H1 (cell line): Measurements from ENCODE around the gene NEDD8. TPM values are rescaled to one million over a fixed set of nuclear protein-coding genes. Genes with fewer than 3 reads are reported as not detected.

Source experiments
- CTCF ChIA-PET: fragments of 300-600 bp; sonication (Branson Sonifier 250); formaldehyde crosslinking; loops from one replicate; lab custom pipeline; 2021; ENCODE audit not compliant: partially characterized antibody; lab: Charles Lee
- POLR2A ChIA-PET: fragments of 300-600 bp; sonication (Branson Sonifier 250); formaldehyde crosslinking; loops from one replicate; lab custom pipeline; 2021; ENCODE audit warnings: inconsistent platforms; ENCODE audit not compliant: partially characterized antibody; lab: Charles Lee
- DNase-seq, 2 experiments: peaks; one replicate each; pipeline versions ENCODE4 v3.0.0 to v3.0.0-alpha.2; 2010 to 2022; ENCODE audit warnings: low spot score in 2 of 2, low read depth in 1 of 2, mixed read lengths in 1 of 2
- FAIRE-seq: peaks from 2 replicates; lab custom pipeline; 2011; peaks lifted over from hg19 to GRCh38; lab: Jason Lieb, UNC
- H2AFZ ChIP-seq: 2 replicates; pipeline ENCODE4 v1.8.1; 2012; ENCODE audit warnings: low read length, inconsistent platforms
- H2AK5ac ChIP-seq: 2 replicates; pipeline ENCODE4 v1.6.1; 2013; ENCODE audit warnings: low read depth, low read length
- H2BK120ac ChIP-seq: replicated peaks from 2 replicates; pipeline ENCODE3; 2013; ENCODE audit warnings: low read depth, low read length, inconsistent platforms
- H2BK12ac ChIP-seq: 2 replicates; pipeline ENCODE4 v1.6.1; 2013; ENCODE audit warnings: low read depth, low read length
- H2BK15ac ChIP-seq: 2 replicates; pipeline ENCODE4 v1.6.1; 2013; ENCODE audit warnings: low read length
- H2BK20ac ChIP-seq: 2 replicates; pipeline ENCODE4 v1.6.1; 2013; ENCODE audit warnings: low read length
- H2BK5ac ChIP-seq: 2 replicates; pipeline ENCODE4 v1.6.1; 2013; ENCODE audit warnings: low read depth, low read length
- H3K14ac ChIP-seq: 2 replicates; pipeline ENCODE4 v1.6.1; 2013; ENCODE audit warnings: inconsistent platforms; ENCODE audit not compliant: insufficient read length
- H3K18ac ChIP-seq: 2 replicates; pipeline ENCODE4 v1.6.1; 2013; ENCODE audit warnings: low read length; ENCODE audit errors: extremely low read depth
- H3K23ac ChIP-seq: 2 replicates; pipeline ENCODE4 v1.6.1; 2013; ENCODE audit warnings: inconsistent platforms; ENCODE audit not compliant: insufficient read length
- H3K23me2 ChIP-seq: 2 replicates; pipeline ENCODE4 v1.6.1; 2013; ENCODE audit warnings: low read depth, low read length
- H3K27ac ChIP-seq: 2 replicates; pipeline ENCODE4 v1.6.1; 2011; ENCODE audit warnings: low read depth, low read length, inconsistent platforms
- H3K27me3 ChIP-seq, 4 experiments: replicated peaks in 1 of 4; 1 replicate in 1 of 4; 2 replicates in 3 of 4; pipeline versions ENCODE4 v1.6.1 to v1.8.1; 2011 to 2013; ENCODE audit warnings: low read length in 3 of 4, mild to moderate bottlenecking in 3 of 4, inconsistent platforms in 2 of 4, mixed read lengths in 2 of 4, moderate library complexity in 1 of 4; ENCODE audit not compliant: control insufficient read depth in 3 of 4, insufficient read depth in 3 of 4; ENCODE audit errors: extremely low read depth in 1 of 4
- H3K36me3 ChIP-seq, 4 experiments: 2 replicates each; pipeline versions ENCODE4 v1.6.1 to v1.8.1; 2011 to 2013; ENCODE audit warnings: mild to moderate bottlenecking in 4 of 4, low read length in 3 of 4, moderate library complexity in 2 of 4, control low read depth in 1 of 4, inconsistent platforms in 1 of 4; ENCODE audit not compliant: insufficient read depth in 4 of 4, control insufficient read depth in 2 of 4
- H3K4ac ChIP-seq: replicated peaks from 2 replicates; pipeline ENCODE3; 2013; ENCODE audit warnings: low read length, low read depth, mixed read lengths, inconsistent platforms; ENCODE audit not compliant: insufficient read length
- H3K4me1 ChIP-seq, 4 experiments: replicated peaks in 1 of 4; 1 replicate in 1 of 4; 2 replicates in 3 of 4; pipeline versions ENCODE4 v1.6.1 to v1.8.1; 2011 to 2013; ENCODE audit warnings: low read length in 3 of 4, inconsistent platforms in 2 of 4, mixed read lengths in 1 of 4; ENCODE audit not compliant: insufficient read depth in 4 of 4, control insufficient read depth in 3 of 4
- H3K4me2 ChIP-seq, 2 experiments: 2 replicates each; pipeline versions ENCODE4 v1.6.1 to v1.8.1; 2011 to 2013; ENCODE audit warnings: low read depth in 2 of 2, low read length in 2 of 2, control low read depth in 1 of 2, inconsistent platforms in 1 of 2, mild to moderate bottlenecking in 1 of 2; ENCODE audit not compliant: insufficient read depth in 1 of 2
- H3K4me3 ChIP-seq, 4 experiments: fragments of 200-600, 300-600 bp in 1 of 4; sonication (generic), shearing (Covaris generic), sonication (Bioruptor Twin) in 1 of 4; 2 replicates each; pipeline versions ENCODE4 v1.5.1 to v1.8.1; 2011 to 2016; ENCODE audit warnings: low read length in 4 of 4, low read depth in 3 of 4, control low read depth in 2 of 4, inconsistent platforms in 2 of 4, mild to moderate bottlenecking in 2 of 4, mixed read lengths in 1 of 4, moderate library complexity in 1 of 4; ENCODE audit not compliant: insufficient read depth in 2 of 4; ENCODE audit errors: extremely low read depth in 1 of 4
- H3K56ac ChIP-seq: replicated peaks from 2 replicates; pipeline ENCODE3; 2013; ENCODE audit warnings: low read depth, mild to moderate bottlenecking, mixed read lengths, low read length, inconsistent platforms; ENCODE audit not compliant: insufficient read length
- H3K79me1 ChIP-seq: 2 replicates; pipeline ENCODE4 v1.6.1; 2013; ENCODE audit warnings: low read depth, low read length, control low read depth
- H3K79me2 ChIP-seq, 2 experiments: 2 replicates each; pipeline versions ENCODE4 v1.6.1 to v1.8.1; 2012 to 2013; ENCODE audit warnings: low read length in 2 of 2, mild to moderate bottlenecking in 2 of 2, inconsistent platforms in 1 of 2; ENCODE audit not compliant: insufficient read depth in 2 of 2, control insufficient read depth in 1 of 2
- H3K9ac ChIP-seq, 4 experiments: replicated peaks in 1 of 4; 1 replicate in 1 of 4; 2 replicates in 3 of 4; pipeline versions ENCODE4 v1.6.1 to v1.8.1; 2011 to 2013; ENCODE audit warnings: low read depth in 3 of 4, low read length in 3 of 4, control low read depth in 2 of 4, mild to moderate bottlenecking in 2 of 4, moderate library complexity in 2 of 4, inconsistent platforms in 1 of 4; ENCODE audit errors: extremely low read depth in 1 of 4
- H3K9me3 ChIP-seq, 2 experiments: 2 replicates each; pipeline versions ENCODE4 v1.6.1 to v1.8.1; 2012 to 2013; ENCODE audit warnings: mild to moderate bottlenecking in 2 of 2, moderate library complexity in 2 of 2, control low read depth in 1 of 2, inconsistent platforms in 1 of 2, low read depth in 1 of 2, low read length in 1 of 2, mixed read lengths in 1 of 2; ENCODE audit not compliant: insufficient read depth in 2 of 2
- H4K20me1 ChIP-seq, 2 experiments: replicated peaks in 1 of 2; 2 replicates each; pipeline versions ENCODE3 to v1.8.1; 2011 to 2013; ENCODE audit warnings: inconsistent platforms in 2 of 2, low read length in 2 of 2, mild to moderate bottlenecking in 1 of 2; ENCODE audit not compliant: insufficient read depth in 2 of 2, control insufficient read depth in 1 of 2
- H4K5ac ChIP-seq: 2 replicates; pipeline ENCODE4 v1.6.1; 2013; ENCODE audit warnings: low read length, low read depth, mixed read lengths, inconsistent platforms; ENCODE audit not compliant: insufficient read length
- H4K8ac ChIP-seq: 2 replicates; pipeline ENCODE4 v1.8.0; 2013; ENCODE audit warnings: mild to moderate bottlenecking, moderate library complexity, low read length, inconsistent platforms; ENCODE audit not compliant: insufficient read depth; ENCODE audit errors: extremely low read depth
- H4K91ac ChIP-seq: replicated peaks from 2 replicates; pipeline ENCODE3; 2013; ENCODE audit warnings: low read length, mixed read lengths, inconsistent platforms; ENCODE audit not compliant: insufficient read length
- CEBPB ChIP-seq: IDR thresholded peaks from 2 replicates; pipeline ENCODE4 v1.6.1; 2012; ENCODE audit warnings: low read depth, low read length
- CHD1 ChIP-seq: IDR thresholded peaks from 2 replicates; pipeline ENCODE4 v1.6.1; 2012; ENCODE audit warnings: low read depth, low read length, improper control_type of control experiment
- EZH2 ChIP-seq: fragments of 200-600 bp; sonication (generic); IDR thresholded peaks from 2 replicates; pipeline ENCODE4 v1.7.1; 2012; ENCODE audit warnings: low read depth, mild to moderate bottlenecking, moderate library complexity, low read length, inconsistent platforms; ENCODE audit not compliant: severe bottlenecking
- GABPA ChIP-seq: IDR thresholded peaks from 2 replicates; pipeline ENCODE4 v1.6.1; 2011; ENCODE audit warnings: mild to moderate bottlenecking, low read length, moderate library complexity, borderline replicate concordance; ENCODE audit not compliant: insufficient read depth
- GTF2F1 ChIP-seq: IDR thresholded peaks from 2 replicates; pipeline ENCODE4 v1.6.1; 2012; ENCODE audit warnings: low read depth, low read length, improper control_type of control experiment, borderline replicate concordance
- JUN ChIP-seq: IDR thresholded peaks from 2 replicates; pipeline ENCODE4 v1.6.1; 2011; ENCODE audit warnings: low read depth, mild to moderate bottlenecking, improper control_type of control experiment, low read length
- NANOG ChIP-seq: IDR thresholded peaks from 2 replicates; pipeline ENCODE4 v1.6.1; 2011; ENCODE audit warnings: low read length, low read depth, mild to moderate bottlenecking, inconsistent platforms; ENCODE audit not compliant: insufficient read depth, poor library complexity, severe bottlenecking
- NRF1 ChIP-seq: IDR thresholded peaks from 2 replicates; pipeline ENCODE4 v1.6.1; 2011; ENCODE audit warnings: mild to moderate bottlenecking, low read depth, low read length, improper control_type of control experiment
- POLR2A ChIP-seq, 2 experiments: IDR thresholded peaks; 1 replicate in 1 of 2; 2 replicates in 1 of 2; pipeline ENCODE4 v1.6.1; 2011; ENCODE audit warnings: low read depth in 2 of 2, low read length in 2 of 2, mild to moderate bottlenecking in 2 of 2; ENCODE audit errors: control extremely low read depth in 1 of 2
- POU5F1 ChIP-seq: IDR thresholded peaks from 2 replicates; pipeline ENCODE4 v1.6.1; 2011; ENCODE audit warnings: low read depth, mild to moderate bottlenecking, low read length, moderate library complexity
- RFX5 ChIP-seq: IDR thresholded peaks from 2 replicates; pipeline ENCODE4 v1.6.1; 2011; ENCODE audit warnings: low read depth, low read length, improper control_type of control experiment, borderline replicate concordance
- SAP30 ChIP-seq: fragments of 300-600 bp; sonication (generic); IDR thresholded peaks from 2 replicates; pipeline ENCODE4 v1.7.1; 2012; ENCODE audit warnings: low read length, moderate library complexity, mild to moderate bottlenecking, inconsistent platforms; ENCODE audit not compliant: insufficient read depth, insufficient replicate concordance
- SIN3A ChIP-seq, 2 experiments: IDR thresholded peaks in 1 of 2; conservative IDR thresholded peaks in 1 of 2; 2 replicates each; pipeline ENCODE4 v1.6.1; 2011 to 2012; ENCODE audit warnings: low read length in 2 of 2, improper control_type of control experiment in 1 of 2, low read depth in 1 of 2, mild to moderate bottlenecking in 1 of 2
- SIX5 ChIP-seq: IDR thresholded peaks from 2 replicates; pipeline ENCODE4 v1.6.1; 2011; ENCODE audit warnings: mild to moderate bottlenecking, low read depth, low read length
- TEAD4 ChIP-seq: IDR thresholded peaks from 2 replicates; pipeline ENCODE4 v1.6.1; 2012; ENCODE audit warnings: low read depth, low read length, inconsistent platforms, mixed read lengths
- WGBS, 2 experiments: shearing (Covaris generic) in 1 of 2; methylation state at CpG; one replicate each; pipeline versions ENCODE4 v1.1.6 to v1.1.7; 2013 to 2015; ENCODE audit warnings: low lambda C conversion rate in 2 of 2, mixed read lengths in 2 of 2, inconsistent platforms in 1 of 2, low coverage in 1 of 2, missing lambda C conversion rate in 1 of 2; ENCODE audit not compliant: insufficient replicate concordance in 2 of 2, insufficient coverage in 1 of 2, insufficient read length in 1 of 2; ENCODE audit errors: extremely low coverage in 1 of 2, missing lambda C conversion rate in 1 of 2; 5-methylcytosine and 5-hydroxymethylcytosine counted together
- polyA plus RNA-seq, 7 experiments: library from polyadenylated mRNA; depleted of rRNA in 3 of 7; stranded (reverse) in 5 of 7; unstranded in 2 of 7; fragments of >200 nt in 5 of 7; fragments of 200-250 nt in 2 of 7; gene quantifications; 1 replicate in 5 of 7; 2 replicates in 1 of 7; 4 replicates in 1 of 7; pipeline versions ENCODE4 v1.2.1 to v1.2.3, GENCODE V29; 2011 to 2013; ENCODE audit warnings: missing spikeins in 2 of 7, mixed read lengths in 2 of 7
- total RNA-seq: library from RNA; stranded (reverse); fragmentation: NEBNext Ultra II Directional; extraction: Animal tissue kit (Norgen Biotek cat#: 25700); gene quantifications from 2 replicates; pipeline ENCODE4 v1.2.1, GENCODE V29; 2021

The NEDD8 gene
- total and polyA plus RNA-seq, 2 of the 8 experiments (the other 6 are each of a cell fraction or from before 2014, with no cell fraction given) = 253 to 317 TPM

DNA sequence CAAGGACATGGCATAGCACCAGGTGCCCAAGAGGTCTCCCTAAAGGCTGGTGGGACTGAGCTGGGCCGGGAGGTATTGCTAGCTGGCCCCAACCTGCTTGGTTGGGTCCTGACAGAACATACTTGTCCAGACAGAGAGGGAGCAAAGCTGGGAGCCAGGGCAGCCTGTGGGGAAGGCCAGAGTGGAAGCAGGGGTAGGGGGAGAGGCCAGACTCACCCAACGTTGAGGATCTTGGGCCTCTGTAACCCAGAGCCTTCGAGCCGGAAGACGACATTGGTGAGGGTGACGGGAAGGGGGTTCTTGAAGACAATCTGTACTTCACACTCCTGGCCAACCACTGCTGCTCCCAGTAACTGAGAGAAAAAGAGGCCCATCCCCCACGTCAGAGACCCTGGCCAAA lies 21.8 kb upstream of the NEDD8 start:
- H2BK15ac ChIP-seq = no peak overlapping the region
- CTCF ChIA-PET = interaction anchor here (0.9 to 6.0 kb wide), 6 partner anchors 8 to 105 kb away, joined by 3 to 63 read pairs (median 26); partner anchors contain the start of genes CIDEB, DHRS1, NOP9 and RABGGTA
- TF ChIP-seq EZH2 = no peak
- TF ChIP-seq GABPA = no peak
- TF ChIP-seq CEBPB = no peak
- TF ChIP-seq TEAD4 = no peak
- TF ChIP-seq CHD1 = no peak
- TF ChIP-seq NRF1 = no peak
- TF ChIP-seq POLR2A (IDR thresholded peaks at IDR 0.05; ENCODE audit: control extremely low read depth in 1 of 2, low read depth in 2 of 2, low read length in 2 of 2) = no peak
- no peak for TF ChIP-seq GTF2F1
- TF ChIP-seq POU5F1 = no peak
- TF ChIP-seq JUN = no peak
- TF ChIP-seq SAP30 = no peak
- no peak for TF ChIP-seq RFX5
- TF ChIP-seq NANOG = no peak
- no peak for TF ChIP-seq SIN3A (conservative IDR thresholded peaks at IDR 0.05 in 1 of 2, IDR thresholded peaks at IDR 0.05 in 1 of 2; ENCODE audit: low read depth in 1 of 2, low read length in 2 of 2)
- no peak for TF ChIP-seq SIX5

More for the DNA sequence above, 21.8 kb upstream of the NEDD8 start:
- H3K9ac ChIP-seq = no peak overlapping the region
- no peak overlapping the region for H4K91ac ChIP-seq
- H3K56ac ChIP-seq = no peak overlapping the region
- no peak overlapping the region for H2BK20ac ChIP-seq
- peaks cover 0 to 2% of the 10 kb centered on the region in 2 experiments for H4K20me1 ChIP-seq
- H3K23me2 ChIP-seq = no peaks in the 10 kb centered on the region
- H3K14ac ChIP-seq = no peak overlapping the region
- H4K5ac ChIP-seq = no peak overlapping the region
- no peak overlapping the region for H2AFZ ChIP-seq
- no peak overlapping the region for H3K18ac ChIP-seq
- H3K23ac ChIP-seq = no peak overlapping the region
- no peaks in the 10 kb centered on the region for H3K36me3 ChIP-seq
- no peak overlapping the region for H2BK120ac ChIP-seq
- H3K4ac ChIP-seq = no peak overlapping the region
- no peak overlapping the region for H3K4me2 ChIP-seq
- H3K4me1 ChIP-seq = no peaks in the 10 kb centered on the region; a peak in 1 of 7 replicates
- DNase-seq (no peak), FAIRE-seq (no peak)
- no peaks in the 10 kb centered on the region; a peak in 1 of 7 replicates for H3K27me3 ChIP-seq
- H3K27ac ChIP-seq = no peak overlapping the region
- no peak overlapping the region for H4K8ac ChIP-seq
- POLR2A ChIA-PET = interaction anchor here (0.6 to 4.5 kb wide), 3 partner anchors 11 to 16 kb away, joined by 3 to 26 read pairs (median 3); partner anchors contain the start of gene RABGGTA
- no peak overlapping the region for H3K4me3 ChIP-seq
- H3K9me3 ChIP-seq = no peaks in the 10 kb centered on the region
- no peak overlapping the region for H2AK5ac ChIP-seq
- H3K79me2 ChIP-seq = no peaks in the 10 kb centered on the region
- no peaks in the 10 kb centered on the region for H3K79me1 ChIP-seq
- H2BK12ac ChIP-seq = no peak overlapping the region
- WGBS, 2 experiments = 83% methylated on average over 7 of the region's 7 CpGs; no CpG with 5 or more reads in 1 of the 2 experiments
- H2BK5ac ChIP-seq = no peak overlapping the region
